Gastroesophageal sphincter (tissue), 4 donors: Measurements from ENCODE around the gene PRSS58. TPM values are rescaled to one million over a fixed set of nuclear protein-coding genes. Genes with fewer than 3 reads are reported as not detected.

Experiments used
- ATAC-seq: fragments of 150-250 bp; one replicate; pipeline ENCODE4 v1.9.1; 2016; ENCODE audit warnings: mild to moderate bottlenecking, moderate library complexity
- H3K27ac ChIP-seq, 4 donors: fragments of 200-600 bp; sonication (generic) in 3 of 4; 1 replicate in 3 of 4; 2 replicates in 1 of 4; pipeline ENCODE4 v1.5.1; 2016 to 2019
- H3K27me3 ChIP-seq: fragments of 200-600 bp; sonication (generic); one replicate; pipeline ENCODE4 v1.5.1; 2019
- H3K36me3 ChIP-seq, 2 donors: fragments of 200-600 bp; sonication (generic); one replicate each; pipeline ENCODE4 v1.5.1; 2019; ENCODE audit warnings: control low read depth in 1 of 2
- H3K4me1 ChIP-seq, 3 donors: fragments of 200-600 bp; sonication (generic); 1 replicate in 2 of 3; 2 replicates in 1 of 3; pipeline ENCODE4 v1.5.1; 2016 to 2019; ENCODE audit warnings: control low read depth in 2 of 3
- H3K4me3 ChIP-seq, 2 donors: fragments of 200-600 bp; sonication (generic); one replicate each; pipeline ENCODE4 v1.5.1; 2019; ENCODE audit warnings: mild to moderate bottlenecking in 1 of 2, moderate library complexity in 1 of 2
- H3K9me3 ChIP-seq, 3 donors: fragments of 200-600 bp; sonication (generic); one replicate each; pipeline ENCODE4 v1.5.1; 2017 to 2019; ENCODE audit warnings: control low read depth in 2 of 3
- EP300 ChIP-seq: sonication (generic); formaldehyde crosslinking; IDR thresholded peaks from one replicate; pipeline ENCODE4 v1.6.1; 2017; ENCODE audit warnings: antibody characterized with exemption, mild to moderate bottlenecking
- POLR2A ChIP-seq, 2 donors: fragments of 450-650 bp; IDR thresholded peaks; one replicate each; pipeline ENCODE4 v1.6.1; 2017; ENCODE audit warnings: antibody characterized with exemption in 2 of 2, mild to moderate bottlenecking in 2 of 2, moderate library complexity in 1 of 2
- POLR2AphosphoS5 ChIP-seq: sonication (generic); formaldehyde crosslinking; IDR thresholded peaks from one replicate; pipeline ENCODE4 v1.6.1; 2017; ENCODE audit warnings: antibody characterized with exemption
- WGBS, 2 donors: methylation state at CpG; one replicate each; pipeline ENCODE4 v1.1.5; 2018; ENCODE audit warnings: low coverage in 1 of 2; 5-methylcytosine and 5-hydroxymethylcytosine counted together
- total RNA-seq, 4 donors: library from RNA; depleted of rRNA; stranded (reverse); fragments of >200 nt; gene quantifications; one replicate each; pipeline ENCODE4 v1.1.0, GENCODE V29; 2016
- TF ChIP-seq, protein P1 (sequence below), 4 experiments: fragments of 200-600 bp in 2 of 4; fragments of 450-650 bp in 2 of 4; sonication (generic) in 1 of 4; IDR thresholded peaks; one replicate each; pipeline ENCODE4 v1.5.1; 2017 to 2019; ENCODE audit warnings: antibody characterized with exemption in 4 of 4, mild to moderate bottlenecking in 2 of 4, moderate library complexity in 2 of 4

Gene PRSS58
- total RNA-seq, 4 donors from 2014 or later = not detected

DNA sequence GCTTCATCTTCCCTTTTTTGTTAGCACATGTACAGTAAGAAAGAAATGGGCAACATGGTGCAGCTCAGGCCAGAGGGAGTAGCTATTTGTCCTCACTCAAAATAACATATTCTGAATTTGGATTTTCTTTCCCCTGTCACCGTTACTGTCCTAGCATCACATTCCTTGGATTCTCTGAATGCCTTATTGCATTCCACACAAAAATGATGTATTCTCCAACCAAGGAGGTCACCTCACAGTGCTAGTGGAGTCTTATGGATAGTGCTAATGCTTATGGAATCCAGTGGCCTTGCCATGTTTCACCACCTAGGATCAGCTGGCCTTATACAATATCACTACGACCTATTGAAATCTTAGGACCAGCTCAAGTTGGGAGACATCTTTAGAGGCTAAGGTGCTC lies 7.2 kb downstream of the PRSS58 start:
- H3K4me3 ChIP-seq = no peak overlapping the region
- ATAC-seq = no peak
- H3K27me3 ChIP-seq = no peaks in the 10 kb centered on the region
- TF ChIP-seq POLR2A (IDR thresholded peaks at IDR 0.05) (no peak), POLR2AphosphoS5 (no peak), EP300 (no peak)
- TF ChIP-seq, protein P1, sequence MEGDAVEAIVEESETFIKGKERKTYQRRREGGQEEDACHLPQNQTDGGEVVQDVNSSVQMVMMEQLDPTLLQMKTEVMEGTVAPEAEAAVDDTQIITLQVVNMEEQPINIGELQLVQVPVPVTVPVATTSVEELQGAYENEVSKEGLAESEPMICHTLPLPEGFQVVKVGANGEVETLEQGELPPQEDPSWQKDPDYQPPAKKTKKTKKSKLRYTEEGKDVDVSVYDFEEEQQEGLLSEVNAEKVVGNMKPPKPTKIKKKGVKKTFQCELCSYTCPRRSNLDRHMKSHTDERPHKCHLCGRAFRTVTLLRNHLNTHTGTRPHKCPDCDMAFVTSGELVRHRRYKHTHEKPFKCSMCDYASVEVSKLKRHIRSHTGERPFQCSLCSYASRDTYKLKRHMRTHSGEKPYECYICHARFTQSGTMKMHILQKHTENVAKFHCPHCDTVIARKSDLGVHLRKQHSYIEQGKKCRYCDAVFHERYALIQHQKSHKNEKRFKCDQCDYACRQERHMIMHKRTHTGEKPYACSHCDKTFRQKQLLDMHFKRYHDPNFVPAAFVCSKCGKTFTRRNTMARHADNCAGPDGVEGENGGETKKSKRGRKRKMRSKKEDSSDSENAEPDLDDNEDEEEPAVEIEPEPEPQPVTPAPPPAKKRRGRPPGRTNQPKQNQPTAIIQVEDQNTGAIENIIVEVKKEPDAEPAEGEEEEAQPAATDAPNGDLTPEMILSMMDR (IDR thresholded peaks at IDR 0.05) = no peak
- no peaks in the 10 kb centered on the region for H3K9me3 ChIP-seq
- H3K36me3 ChIP-seq = no peaks in the 10 kb centered on the region
- WGBS, 2 donors = 56 to 58% methylated on average over 2 of the region's 2 CpGs
- no peak overlapping the region for H3K27ac ChIP-seq
- H3K4me1 ChIP-seq = no peaks in the 10 kb centered on the region

DNA sequence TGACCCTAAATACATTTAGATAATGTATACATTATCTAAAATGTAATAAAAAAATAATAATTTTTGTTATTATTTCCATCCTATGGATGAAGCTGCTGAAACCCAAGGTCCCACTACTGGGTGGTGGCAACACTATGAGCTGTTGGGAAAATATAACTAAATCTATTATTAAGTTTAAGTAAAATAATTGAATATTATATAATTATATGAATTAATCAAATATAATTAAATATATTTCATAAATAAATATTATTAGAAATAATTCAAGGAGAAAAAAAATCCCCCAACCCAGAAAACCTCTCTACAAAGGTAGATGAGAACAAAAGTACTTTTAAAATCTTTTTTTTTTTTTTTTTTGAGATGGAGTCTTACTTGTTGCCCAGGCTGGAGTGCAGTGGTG lies 7.9 kb downstream of the PRSS58 start:
- no peak overlapping the region for H3K27ac ChIP-seq
- no peak overlapping the region for H3K4me3 ChIP-seq
- H3K9me3 ChIP-seq = no peaks in the 10 kb centered on the region
- TF ChIP-seq POLR2A (IDR thresholded peaks at IDR 0.05) (no peak), POLR2AphosphoS5 (no peak), EP300 (no peak)
- TF ChIP-seq, protein P1 (IDR thresholded peaks at IDR 0.05) = no peak
- H3K4me1 ChIP-seq = no peaks in the 10 kb centered on the region
- H3K27me3 ChIP-seq = no peaks in the 10 kb centered on the region
- no peaks in the 10 kb centered on the region for H3K36me3 ChIP-seq
- no peak for ATAC-seq

- H3K9me3 ChIP-seq = no peaks in the 10 kb centered on the region
- no peak for TF ChIP-seq POLR2A (IDR thresholded peaks at IDR 0.05)
- H3K36me3 ChIP-seq = no peaks in the 10 kb centered on the region
- no peaks in the 10 kb centered on the region for H3K27me3 ChIP-seq
- H3K4me3 ChIP-seq = no peak overlapping the region
- ATAC-seq = no peak
- whole genome bisulfite sequencing, 2 donors = 42 to 50% methylated on average over 4 of the region's 7 CpGs
- no peaks in the 10 kb centered on the region for H3K4me1 ChIP-seq
- H3K27ac ChIP-seq = no peak overlapping the region
Observed at GRCh38 chr7:142248166-142249160, 9.4 kb downstream of the PRSS58 start.

GRCh38 chr7:142243823-142244222 lies 14.0 kb downstream of the PRSS58 start:
- H3K27ac ChIP-seq = no peak overlapping the region
- TF ChIP-seq POLR2AphosphoS5 = no peak
- TF ChIP-seq POLR2A (IDR thresholded peaks at IDR 0.05) = no peak
- TF ChIP-seq, protein P1 (IDR thresholded peaks at IDR 0.05) = no peak
- no peak for TF ChIP-seq EP300
- no peaks in the 10 kb centered on the region for H3K9me3 ChIP-seq
- no peaks in the 10 kb centered on the region for H3K36me3 ChIP-seq
- no peak overlapping the region for H3K4me3 ChIP-seq
- no peaks in the 10 kb centered on the region for H3K4me1 ChIP-seq
- no peaks in the 10 kb centered on the region for H3K27me3 ChIP-seq
- no peak for ATAC-seq
- WGBS, 2 donors = 85% methylated on average over 5 of the region's 10 CpGs; no CpG with 5 or more reads in 1 of the 2 donors

GRCh38 chr7:142240546-142240945 lies 17.3 kb downstream of the PRSS58 start:
- H3K27ac ChIP-seq = no peak overlapping the region
- no peak for ATAC-seq
- no peak overlapping the region for H3K4me3 ChIP-seq
- no peaks in the 10 kb centered on the region for H3K36me3 ChIP-seq
- H3K27me3 ChIP-seq = no peaks in the 10 kb centered on the region
- no peak for TF ChIP-seq POLR2AphosphoS5
- TF ChIP-seq, protein P1 (IDR thresholded peaks at IDR 0.05) = no peak
- TF ChIP-seq EP300 = no peak
- TF ChIP-seq POLR2A (IDR thresholded peaks at IDR 0.05) = no peak
- H3K9me3 ChIP-seq = no peaks in the 10 kb centered on the region
- 41 to 42% methylated on average over 2 to 3 of the region's 4 CpGs for WGBS, 2 donors
- H3K4me1 ChIP-seq = no peaks in the 10 kb centered on the region
